LNCaP clone FGC (cell line): ENCODE results near the gene CCDC50.

ENCODE experiments used
- DNase-seq: peaks from one replicate; pipeline ENCODE4 v3.0.0-alpha.2; 2011; ENCODE audit warnings: low read depth
- H3K4me3 ChIP-seq: 2 replicates; pipeline ENCODE4 v1.5.1; 2011; ENCODE audit warnings: mild to moderate bottlenecking, low read depth, low read length, control low read depth
- TF ChIP-seq, protein P1 (sequence below): IDR thresholded peaks from 2 replicates; pipeline ENCODE4 v1.5.1; 2012; ENCODE audit warnings: mild to moderate bottlenecking; ENCODE audit not compliant: control insufficient read depth, insufficient read depth; ENCODE audit errors: extremely low read depth

CCDC50 gene

GRCh38 chr3:191393146-191393545, 64.0 kb downstream of the CCDC50 start:
- no peak overlapping the region for H3K4me3 ChIP-seq
- TF ChIP-seq, protein P1, sequence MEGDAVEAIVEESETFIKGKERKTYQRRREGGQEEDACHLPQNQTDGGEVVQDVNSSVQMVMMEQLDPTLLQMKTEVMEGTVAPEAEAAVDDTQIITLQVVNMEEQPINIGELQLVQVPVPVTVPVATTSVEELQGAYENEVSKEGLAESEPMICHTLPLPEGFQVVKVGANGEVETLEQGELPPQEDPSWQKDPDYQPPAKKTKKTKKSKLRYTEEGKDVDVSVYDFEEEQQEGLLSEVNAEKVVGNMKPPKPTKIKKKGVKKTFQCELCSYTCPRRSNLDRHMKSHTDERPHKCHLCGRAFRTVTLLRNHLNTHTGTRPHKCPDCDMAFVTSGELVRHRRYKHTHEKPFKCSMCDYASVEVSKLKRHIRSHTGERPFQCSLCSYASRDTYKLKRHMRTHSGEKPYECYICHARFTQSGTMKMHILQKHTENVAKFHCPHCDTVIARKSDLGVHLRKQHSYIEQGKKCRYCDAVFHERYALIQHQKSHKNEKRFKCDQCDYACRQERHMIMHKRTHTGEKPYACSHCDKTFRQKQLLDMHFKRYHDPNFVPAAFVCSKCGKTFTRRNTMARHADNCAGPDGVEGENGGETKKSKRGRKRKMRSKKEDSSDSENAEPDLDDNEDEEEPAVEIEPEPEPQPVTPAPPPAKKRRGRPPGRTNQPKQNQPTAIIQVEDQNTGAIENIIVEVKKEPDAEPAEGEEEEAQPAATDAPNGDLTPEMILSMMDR: no peak
- no peak for DNase-seq

DNA sequence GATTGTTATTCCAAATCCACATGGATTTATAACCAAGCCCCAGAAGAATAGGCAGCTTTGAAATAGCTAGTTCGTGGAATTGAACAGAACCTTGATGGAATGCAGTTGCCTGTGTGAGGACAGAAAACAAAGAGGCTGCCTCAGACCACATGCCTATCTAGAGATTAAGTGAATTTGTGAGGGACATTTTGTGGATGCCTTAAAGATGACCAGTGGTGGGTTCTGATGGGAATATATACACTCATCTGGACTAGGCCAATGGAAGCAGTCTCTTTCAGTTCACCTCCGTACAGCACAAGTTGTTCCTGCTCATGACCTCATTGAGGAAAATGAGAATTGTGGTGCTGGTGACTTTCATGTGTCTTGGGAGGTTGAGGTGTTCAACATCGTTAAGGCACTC, 68.6 kb downstream of the CCDC50 start:
- DNase-seq: no peak
- no peak overlapping the region for H3K4me3 ChIP-seq
- TF ChIP-seq, protein P1: no peak

GRCh38 chr3:191398607-191399006, 69.4 kb downstream of the CCDC50 start:
- DNase-seq: no peak
- no peak overlapping the region for H3K4me3 ChIP-seq
- TF ChIP-seq, protein P1: no peak

GRCh38 chr3:191399918-191400317, 70.7 kb downstream of the CCDC50 start:
- H3K4me3 ChIP-seq: no peak overlapping the region
- no peak for DNase-seq
- TF ChIP-seq, protein P1: no peak

- TF ChIP-seq, protein P1: no peak
- no peak for DNase-seq
- H3K4me3 ChIP-seq: no peak overlapping the region
Observed at GRCh38 chr3:191401775-191402357, 72.7 kb downstream of the CCDC50 start.

- no peak overlapping the region for H3K4me3 ChIP-seq
- DNase-seq: no peak
- TF ChIP-seq, protein P1: no peak
Observed at GRCh38 chr3:191409791-191410359, 80.7 kb downstream of the CCDC50 start.

DNA sequence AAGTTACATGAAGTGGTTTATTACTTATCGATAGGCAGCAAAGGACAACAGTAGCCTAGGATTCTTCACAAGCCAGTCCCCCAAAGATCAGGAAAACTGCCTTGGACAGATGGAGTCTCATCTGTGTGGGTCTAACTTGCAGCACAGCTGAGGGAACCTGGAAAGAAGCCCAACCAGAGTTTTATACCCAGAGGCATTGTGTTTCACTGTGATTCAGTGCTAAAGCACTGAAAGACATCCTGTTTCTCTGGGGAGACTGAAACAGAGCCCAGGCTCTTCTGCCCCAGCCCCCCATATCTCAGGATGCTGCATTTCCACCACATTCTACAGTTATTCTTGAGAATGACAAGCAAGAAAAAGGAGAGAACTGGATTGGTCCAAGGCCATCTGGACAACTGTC, 83.6 kb downstream of the CCDC50 start:
- H3K4me3 ChIP-seq: no peak overlapping the region
- no peak for DNase-seq
- TF ChIP-seq, protein P1: no peak
